Iris pigment epithelial cell (primary cell): ENCODE results near the gene NCAPG2.
"Not testable (repeated sequence)": the region's sequence is repeated elsewhere in the genome, so short reads cannot be mapped to it uniquely, and the experiment has no call there.

Experiments
- DNase-seq: peaks from one replicate; pipeline ENCODE4 v3.0.0-alpha.2; 2011; ENCODE audit warnings: low read depth

Gene NCAPG2

DNA sequence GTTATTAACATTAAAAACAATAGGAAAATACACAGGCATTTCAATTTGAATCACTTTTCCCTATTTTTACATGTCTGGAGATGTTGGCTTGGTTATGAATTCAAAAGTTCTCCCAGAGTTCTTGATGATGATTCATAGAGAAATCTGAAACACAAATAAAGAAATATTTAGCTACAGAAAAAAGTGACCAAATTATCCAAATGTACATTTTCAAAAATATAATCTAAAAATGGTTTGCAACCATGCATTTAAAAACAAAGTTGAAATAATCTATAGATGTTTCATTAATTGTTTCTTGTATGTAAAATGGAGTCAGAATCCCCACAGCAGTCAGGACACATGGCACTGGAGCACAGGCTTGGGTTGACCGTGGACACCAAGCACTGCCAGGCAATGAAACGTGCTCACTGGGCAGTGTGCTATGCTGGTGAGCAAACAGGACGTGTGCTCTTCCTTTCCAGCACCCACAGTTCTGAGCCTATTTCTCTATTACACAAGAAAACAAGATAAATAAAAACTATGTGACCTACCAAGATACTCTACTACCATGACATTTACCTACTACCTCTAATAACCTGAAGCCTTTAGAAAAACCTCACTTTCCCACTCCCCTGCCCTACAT lies 72.9 kb downstream of the NCAPG2 start:
- peak; percentile 40 for DNase-seq

DNA sequence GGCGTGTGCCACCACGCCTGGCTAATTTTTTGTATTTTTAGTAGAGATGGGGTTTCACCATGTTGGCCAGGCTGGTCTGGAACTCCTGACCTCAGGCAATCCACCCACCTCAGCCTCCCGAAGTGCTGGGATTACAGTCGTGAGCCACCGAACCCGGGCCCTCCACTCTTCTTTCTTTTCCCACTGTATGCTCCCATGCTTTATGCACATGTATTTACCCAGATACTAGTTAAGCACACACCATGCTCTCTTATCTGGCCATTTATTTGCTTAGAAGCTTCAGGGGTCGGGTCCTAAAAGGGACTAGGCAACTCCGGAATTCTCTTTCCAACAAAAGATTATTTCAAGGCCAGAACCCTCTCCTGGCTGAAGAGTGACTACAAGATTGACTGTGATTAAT lies 78.3 kb downstream of the NCAPG2 start:
- DNase-seq = not testable (repeated sequence)

DNA sequence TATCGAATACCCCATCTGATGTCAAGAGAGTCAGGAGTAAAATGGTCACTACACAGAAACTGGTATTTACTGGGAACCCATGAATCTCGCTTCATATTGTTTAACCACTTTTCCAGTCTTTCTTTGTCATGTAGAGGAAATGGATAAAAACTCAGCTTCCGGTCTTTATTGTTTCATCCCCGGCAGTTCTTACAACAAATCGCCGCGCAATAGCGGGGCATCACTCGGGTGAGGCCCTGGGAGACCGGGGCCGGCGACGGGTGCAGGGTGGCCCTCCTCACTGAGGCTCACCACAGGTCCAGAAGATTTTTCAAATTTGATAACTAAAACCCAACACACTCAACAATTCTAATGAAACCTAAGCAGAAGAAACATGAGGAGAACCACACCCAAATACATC lies 81.4 kb downstream of the NCAPG2 start:
- no peak for DNase-seq

DNA sequence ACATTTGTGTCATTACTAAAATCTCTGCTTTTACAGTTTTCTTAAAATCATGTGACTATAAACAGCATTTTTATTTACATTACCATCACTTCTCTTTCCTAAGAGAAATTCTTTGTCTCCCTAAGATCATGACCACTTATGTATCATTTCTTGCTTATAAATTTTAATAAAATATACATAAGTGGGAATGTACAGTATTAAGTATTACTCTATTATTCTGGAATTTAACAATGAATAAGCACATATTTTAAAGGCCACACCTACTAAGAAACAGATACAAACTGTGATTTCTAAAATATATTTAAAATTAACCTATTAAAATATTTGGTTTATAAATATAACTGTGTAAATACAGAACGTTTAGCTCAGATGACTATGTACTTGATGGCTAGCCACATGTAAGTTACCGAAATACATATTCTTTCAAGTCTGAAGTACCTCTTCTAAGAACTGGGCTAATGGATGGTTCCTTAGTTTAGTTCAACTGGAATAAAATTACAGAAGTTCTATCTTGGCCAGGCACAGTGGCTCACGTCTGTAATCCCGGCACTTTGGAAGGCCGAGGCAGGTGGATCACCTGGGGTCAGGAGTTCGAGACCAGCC lies 83.7 kb downstream of the NCAPG2 start:
- DNase-seq = no peak

DNA sequence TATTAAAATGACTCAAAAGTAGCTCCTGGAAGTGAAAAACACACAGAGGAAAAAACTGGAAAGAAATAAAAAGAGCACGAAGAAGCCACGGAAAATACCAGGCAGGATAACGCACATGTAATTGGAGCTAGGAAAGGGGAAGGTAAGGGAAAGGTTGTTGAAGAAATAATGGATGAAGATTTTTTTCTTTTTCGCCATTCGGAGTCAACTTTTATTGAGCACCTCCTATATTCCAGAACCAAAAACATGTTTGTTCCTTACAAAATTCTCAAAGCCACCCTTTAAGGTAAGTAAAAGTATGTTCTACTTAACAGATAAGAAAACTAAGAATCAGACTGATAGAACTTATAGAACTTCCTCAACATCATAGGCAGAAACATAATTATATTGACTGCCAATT lies 84.2 kb downstream of the NCAPG2 start:
- DNase-seq = no peak

DNA sequence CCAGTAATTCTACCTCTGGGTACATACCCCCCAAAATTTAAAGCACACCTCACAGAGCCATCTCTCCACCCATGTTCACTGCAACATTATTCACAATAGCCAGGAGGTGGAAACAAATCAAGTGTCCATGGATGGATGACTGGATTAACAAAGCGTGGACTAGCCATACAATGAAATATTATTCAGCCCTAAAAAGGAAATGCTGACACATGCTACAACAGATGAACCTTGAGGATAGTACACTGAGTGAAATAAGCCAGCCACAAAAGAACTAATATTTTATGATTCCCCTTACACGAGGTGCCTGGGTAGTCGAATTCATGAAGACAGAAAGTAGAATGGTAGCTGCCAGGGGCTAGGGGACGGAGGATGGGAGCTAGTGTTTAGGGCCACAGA lies 85.9 kb downstream of the NCAPG2 start:
- no peak for DNase-seq

DNA sequence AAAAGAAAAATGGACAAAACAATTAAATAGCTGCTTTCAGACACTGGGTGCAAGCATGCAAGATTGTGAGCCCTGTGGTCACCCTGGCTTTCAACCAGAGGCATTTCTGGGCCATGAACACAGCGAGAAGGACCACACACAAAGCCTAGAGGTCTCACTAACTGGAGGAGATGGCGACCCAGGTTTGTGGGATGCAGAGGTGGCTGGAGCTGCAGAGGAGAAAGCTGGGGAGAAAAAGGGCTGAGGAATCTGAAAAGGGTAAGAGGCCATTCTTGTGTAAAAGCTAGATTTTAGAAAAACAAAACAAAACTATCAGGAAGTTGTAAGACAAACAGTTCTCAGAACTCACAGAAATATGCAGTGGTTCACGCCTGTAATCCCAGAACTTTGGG lies 86.9 kb downstream of the NCAPG2 start:
- DNase-seq = peak; percentile 91

DNA sequence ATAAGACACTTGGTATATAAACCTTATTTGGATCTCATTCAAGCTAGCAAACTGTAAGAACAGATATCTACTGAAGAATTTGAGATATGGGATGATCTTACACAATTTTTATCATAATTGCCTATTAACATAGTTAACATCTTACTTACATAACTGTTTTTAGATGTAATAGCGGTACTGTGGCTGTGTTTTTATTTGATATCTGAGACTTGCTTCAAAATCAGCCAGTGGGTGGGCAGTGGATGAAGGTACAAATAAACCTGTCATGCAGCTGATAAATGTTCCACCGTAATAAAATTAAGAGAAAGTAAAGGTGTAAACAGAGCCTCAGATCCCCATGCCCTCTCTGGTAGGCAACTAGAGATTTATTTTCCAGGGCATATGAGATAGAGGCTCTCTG lies 88.6 kb downstream of the NCAPG2 start:
- no peak for DNase-seq

DNA sequence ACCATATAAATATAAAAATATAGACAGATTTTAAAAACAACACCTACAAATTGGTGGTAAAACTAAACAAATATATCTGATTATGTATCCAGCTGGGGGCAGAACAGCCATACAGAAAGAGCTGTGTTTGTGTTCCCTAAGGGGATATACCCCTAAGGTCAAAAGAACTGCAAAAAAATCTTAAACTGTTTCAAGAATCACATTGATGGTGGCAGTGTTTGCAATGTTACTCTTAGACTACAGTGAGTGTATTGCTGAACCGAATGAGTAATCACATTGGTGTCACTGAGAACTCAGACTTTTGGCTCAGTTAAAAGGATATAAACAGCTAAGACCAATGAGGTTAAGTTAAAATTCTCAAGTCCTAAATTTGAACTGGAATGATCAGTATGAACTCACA lies 89.9 kb downstream of the NCAPG2 start:
- DNase-seq = peak; percentile 83

DNA sequence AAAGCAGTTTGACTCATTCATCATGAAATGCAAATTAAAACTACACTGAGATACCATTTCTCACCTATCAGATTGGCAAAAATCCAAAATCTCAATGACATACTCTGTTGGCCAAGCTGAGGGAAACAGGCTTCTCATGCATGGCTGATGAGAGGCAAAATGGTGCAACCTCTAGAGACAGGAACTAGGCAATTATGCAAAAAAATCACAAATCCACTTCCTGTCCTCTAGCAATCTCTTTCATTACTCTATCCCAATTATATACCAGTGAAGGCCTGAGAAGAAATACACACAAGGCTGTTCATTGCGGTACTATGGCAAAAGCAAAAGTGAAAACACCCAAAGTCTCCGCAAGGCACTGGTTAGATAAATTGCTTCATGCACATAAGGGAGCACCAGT lies 91.1 kb downstream of the NCAPG2 start:
- no peak for DNase-seq

DNA sequence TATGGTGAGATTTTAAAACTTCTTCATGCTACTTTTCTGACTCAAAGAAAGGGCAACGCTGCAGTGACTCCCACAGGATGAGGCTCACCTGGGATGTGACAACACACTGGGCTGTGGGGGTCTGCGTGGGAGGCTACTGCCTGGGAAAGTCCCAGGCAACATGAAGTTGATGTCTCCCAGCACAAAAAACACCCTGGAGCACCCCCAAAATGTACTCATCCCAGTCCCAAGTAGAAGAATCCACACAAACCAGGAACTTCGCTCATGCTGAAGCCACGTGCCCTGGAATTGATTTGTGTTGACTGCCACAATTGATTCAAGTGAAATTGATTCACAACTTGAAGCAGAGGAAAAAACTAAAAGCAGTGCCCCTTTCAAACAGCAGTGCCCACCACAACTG lies 92.1 kb downstream of the NCAPG2 start:
- no peak for DNase-seq

DNA sequence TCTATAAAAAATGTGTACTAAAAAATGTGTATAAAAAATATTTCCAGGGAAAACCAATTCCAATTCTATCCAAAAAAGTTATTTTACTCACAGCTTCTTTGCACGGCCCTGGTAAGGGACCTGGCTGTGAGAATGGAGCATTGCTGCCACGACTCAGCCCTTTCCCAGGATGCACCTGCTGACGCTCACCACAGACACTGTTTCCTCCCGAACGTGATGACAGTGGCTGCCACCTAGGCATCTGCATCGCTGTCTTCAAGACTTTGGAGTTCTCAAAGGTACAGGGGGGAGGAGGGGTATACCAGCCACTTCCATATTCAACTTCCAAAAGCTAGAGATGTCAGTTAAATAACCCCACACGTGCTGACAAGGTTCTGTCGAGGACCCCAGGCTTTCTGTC lies 93.1 kb downstream of the NCAPG2 start:
- no peak for DNase-seq

DNA sequence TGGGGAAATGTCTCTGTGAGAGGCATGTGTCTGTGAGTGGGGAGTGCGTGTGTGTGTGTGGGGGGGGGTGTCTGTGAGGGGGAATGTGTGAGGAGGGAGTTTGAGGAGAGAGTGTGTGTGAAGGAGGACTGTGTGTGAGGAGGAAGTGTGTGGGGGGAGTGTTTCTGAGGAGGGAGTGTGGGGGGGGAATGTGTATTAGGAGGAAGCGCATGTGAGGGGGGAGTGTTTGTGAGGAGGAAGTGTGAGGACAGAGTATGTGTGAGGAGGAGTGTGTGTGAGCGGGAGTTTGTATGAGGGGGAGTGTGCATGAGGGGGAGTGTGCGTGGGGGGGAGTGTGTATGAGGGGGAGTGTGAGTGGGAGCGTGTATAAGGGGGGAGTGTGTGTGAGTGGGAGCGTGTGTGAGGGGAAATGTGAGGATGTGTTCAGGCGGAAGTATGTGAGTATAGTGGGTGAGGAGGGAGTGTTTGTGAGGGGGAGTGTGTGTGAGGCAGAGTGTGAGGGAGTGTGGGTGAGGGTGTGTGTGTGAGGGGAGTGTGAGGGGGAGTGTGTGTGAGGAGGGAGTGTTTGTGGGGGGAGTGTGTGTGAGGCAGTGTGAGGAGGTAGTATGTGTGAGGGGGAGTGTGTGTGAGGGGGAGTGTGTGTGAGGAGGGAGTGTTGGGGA lies 95.2 kb downstream of the NCAPG2 start:
- no peak for DNase-seq

DNA sequence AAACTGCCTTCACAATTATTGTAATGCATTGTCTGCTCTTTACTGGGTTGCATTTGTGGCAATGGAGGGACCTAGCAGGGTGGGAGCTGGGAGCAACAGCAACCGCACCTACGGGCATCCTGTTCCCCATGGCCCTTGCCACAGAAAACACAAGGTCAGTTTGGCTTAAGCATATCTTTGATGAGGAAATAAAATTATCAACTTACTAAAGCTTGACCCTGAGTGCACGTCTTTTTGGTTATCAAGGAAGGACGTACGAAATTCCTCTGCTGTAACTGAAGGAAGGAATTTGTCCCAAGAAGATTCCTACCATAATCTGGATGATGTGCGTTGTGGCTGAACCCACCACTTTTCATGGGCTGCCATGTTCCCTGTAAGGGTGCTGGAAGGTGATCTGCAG lies 97.0 kb downstream of the NCAPG2 start:
- DNase-seq = no peak

DNA sequence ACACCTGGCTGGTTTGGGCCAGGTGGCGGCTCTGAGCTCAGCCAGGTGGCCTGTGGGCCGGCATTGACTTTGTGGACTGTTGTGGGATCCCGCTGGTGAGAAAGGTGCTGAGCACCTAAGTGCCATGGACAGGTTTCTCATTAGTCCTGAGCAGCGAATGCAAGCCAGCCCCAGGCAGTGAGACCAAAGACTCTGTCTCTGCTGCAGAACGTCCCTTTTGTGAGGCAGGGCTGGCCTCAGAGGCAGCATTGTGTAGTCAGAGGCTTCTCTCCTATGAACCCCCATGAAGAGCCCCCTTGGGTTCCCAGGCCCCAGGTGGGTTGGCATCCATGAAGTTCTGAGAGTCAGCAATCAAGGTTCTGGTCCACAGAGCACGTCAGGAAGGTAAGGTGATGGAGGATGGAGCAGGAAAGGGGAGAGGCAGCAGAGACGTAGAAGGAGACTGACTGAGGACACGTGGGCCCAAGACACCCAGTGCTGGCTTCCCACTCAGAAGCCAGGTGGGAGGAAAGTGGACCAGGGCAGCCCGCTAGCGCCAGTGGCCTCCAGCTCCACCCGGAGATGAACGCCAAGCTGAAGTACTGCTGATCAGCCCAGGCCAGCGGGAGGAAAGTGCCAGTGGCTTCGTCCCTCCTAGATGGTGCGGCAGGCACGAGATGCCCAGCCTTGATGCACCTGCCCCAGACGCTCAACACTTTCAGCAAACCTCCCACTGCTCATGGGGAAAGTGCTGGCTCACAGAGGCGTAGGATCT lies 97.8 kb downstream of the NCAPG2 start:
- DNase-seq = no peak

DNA sequence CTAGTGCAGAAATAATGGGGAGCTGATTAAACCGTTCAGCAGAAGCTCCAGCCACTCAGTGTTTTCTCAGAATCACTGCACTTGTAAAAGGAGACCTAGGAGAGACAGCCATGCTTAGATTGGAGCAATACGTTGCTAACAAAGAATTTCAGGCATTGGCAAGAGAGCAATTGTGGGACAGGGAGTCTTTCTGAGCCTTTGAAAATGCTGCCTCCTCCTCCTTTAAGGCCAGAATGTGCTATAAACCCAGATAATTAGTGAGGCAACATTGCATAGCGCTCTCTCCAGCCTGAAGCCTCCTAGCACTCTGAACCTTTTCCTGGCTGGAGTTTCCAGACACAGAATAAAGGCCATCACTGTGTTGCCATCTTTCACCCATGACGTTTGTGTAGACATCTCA lies 98.5 kb downstream of the NCAPG2 start:
- peak; percentile 30 for DNase-seq

DNA sequence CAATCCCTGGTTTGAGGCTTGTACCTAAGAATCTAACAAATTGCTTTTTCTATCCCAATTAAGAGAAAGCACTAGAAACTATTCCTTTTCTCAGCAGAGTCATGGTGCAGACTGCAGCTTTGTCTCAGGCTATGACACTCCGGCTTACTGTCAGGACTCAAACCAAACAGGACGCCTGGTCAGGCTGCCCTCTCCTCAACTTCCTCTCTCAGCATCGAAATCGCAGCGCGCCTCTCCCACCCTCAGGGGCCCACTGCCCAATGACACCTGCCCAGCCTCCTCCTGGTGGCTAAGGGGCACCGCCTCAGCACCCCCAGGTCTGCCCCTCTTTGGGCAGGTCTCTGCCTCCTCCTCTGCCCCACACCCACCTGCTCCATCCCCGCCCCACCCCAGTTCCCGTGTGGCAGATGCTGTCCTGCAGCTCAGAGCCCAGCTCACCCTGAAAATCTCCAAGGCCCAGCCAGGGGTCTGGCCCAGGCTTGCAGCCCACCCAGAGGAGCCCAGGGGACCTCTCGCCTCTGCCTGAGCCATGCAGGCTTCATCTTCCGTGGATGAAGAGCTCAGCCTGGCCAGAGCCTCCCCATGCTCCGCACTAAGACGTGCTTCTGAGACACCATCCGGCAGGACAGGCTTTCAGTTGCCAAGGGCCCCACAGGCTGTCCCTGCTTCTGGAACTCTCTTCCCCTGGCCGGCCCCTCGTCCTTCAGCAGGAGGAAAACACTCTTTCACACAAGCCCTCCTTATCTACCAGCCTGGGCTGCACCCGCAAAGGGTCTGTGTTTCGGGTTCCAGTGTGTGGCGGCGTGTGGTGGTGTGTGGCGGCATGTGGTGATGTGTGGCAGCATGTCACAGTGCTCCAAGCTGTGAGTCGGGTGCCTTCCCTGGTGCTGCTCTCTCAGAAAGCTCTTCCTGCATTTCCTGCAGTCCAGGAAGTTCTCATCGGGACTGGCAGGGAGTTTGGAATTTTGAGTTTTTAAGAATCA lies 100.5 kb downstream of the NCAPG2 start:
- no peak for DNase-seq

DNA sequence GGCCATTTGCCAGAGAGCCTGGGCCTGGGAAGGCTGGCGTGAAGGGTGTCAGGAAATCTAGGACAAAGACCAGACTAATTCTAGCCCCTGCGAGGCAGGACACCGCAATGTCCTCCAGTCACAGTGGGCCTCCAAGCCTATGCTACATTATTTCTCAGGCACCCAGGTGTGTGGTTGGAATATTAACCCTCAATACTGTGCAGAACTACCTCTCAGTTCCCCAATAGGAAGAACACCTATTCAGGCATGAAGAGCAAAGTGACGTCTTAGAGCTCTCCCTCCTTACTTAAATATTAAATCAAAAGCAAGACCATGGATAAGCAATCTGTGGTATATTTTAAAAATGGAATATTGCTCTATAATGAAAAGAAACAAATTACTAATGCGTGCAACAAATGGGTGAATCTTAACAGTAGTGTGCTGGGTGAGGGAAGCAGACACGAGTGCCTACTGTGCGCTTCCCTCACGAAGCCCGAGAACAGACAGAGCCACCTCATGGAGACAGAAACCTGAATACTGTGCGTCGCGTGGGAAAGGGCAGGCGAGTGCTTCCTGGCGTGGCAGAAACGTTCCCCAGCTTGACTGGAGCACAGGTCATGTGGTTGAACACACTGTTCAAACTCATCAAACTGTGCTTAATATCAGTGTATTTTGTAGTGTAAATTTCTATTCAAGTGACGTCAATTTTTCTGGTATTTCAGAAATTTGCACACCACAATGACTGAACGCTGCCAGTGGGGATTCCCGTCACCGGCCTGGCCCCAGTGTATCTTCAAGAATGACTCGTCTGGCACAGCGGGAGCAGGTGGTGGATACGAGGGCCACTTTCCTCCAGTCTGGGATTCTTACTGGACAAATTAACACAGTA lies 101.5 kb downstream of the NCAPG2 start:
- DNase-seq = peak; percentile 69

DNA sequence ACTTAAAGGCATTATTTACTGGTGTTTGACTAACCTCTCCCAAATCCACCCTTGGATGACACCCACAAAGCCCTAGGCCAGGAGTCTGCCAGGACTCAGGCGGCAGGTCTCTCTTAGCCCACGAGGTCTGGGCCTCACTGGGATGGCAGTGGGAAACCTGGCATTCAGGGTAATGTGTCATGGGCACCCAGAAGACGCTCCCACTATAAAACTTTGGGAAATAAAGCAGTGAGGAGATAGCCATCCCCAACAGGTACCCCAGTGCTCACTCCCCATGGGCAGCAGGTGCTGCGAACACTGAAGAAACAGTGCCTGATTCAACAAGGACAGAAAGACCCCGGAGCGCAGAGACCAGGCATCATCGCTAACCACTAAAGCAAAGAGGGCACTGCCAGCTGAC lies 102.6 kb downstream of the NCAPG2 start:
- DNase-seq = no peak

DNA sequence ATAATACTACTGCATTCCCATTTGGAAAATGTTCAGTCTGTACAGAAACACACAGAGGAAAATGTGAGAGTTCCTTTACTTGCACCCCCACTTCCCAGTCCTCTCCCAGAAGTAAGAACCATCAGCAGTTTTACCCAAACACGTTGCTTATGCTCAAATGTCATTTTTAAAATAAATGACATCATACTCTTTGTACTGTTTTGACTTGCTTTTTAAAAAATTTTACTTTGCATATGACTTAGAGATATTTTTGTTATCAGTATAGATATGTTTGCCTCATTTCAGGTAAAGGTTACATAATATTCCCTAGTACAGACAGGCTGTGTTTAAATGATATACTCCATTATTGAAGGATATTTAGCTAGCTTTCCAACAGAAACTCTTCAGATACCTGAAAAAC lies 103.5 kb downstream of the NCAPG2 start:
- no peak for DNase-seq

DNA sequence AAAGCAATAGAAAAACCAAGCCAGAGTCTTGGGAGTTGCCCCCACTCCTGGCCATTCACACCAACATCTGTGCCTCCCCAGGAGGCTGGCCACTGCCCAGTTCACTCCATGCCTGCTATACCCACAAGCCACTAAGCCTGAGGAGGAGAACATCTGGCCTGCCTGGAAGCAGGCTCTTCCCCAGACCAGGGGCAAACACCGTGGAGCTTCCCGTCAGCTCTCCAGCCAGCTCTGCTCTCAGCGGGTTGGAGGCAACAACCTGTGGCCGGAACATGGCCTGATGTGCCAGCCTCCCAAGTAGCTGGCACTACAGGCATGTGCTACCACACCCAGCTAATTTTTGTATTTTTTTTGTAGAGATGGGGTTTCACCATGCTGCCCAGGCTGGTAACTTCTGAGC lies 107.9 kb downstream of the NCAPG2 start:
- DNase-seq = no peak
